Measurements from ENCODE around the gene LRMDA.

Gene LRMDA

DNA sequence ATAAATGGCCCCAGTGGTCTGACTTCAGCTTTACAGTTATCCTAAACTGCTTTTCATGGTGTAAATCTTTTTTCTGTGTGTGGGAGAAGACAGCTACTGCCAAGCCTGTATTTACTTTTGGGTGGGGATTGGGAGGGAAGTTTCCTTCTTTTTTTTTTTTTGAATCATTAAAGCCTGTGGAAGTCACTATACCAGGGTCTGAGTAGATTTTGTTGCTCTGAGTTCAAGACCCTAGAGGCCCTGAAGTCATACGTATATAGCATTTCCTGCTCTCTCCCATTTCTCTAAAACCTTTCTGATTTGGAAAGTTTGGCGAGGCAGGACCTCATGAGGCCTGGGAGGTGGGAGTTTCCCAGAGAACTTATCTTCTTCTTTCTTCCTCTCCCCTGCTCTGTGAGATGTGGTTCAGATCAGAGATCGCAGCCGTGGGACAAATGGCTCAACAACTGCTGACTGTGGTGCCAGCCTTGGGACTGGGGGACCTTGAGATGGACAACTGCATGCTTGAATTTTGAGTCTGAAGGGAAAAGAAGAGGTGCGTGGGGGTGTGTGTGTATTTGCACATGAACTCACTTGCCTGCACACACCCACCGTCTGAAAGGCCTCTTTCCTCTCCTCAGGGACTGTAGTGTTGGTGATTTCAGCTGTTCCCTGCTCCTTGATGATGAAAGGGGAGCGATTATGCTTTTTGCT lies 18.1 kb downstream of the LRMDA start:
- TF ChIP-seq, protein P1, sequence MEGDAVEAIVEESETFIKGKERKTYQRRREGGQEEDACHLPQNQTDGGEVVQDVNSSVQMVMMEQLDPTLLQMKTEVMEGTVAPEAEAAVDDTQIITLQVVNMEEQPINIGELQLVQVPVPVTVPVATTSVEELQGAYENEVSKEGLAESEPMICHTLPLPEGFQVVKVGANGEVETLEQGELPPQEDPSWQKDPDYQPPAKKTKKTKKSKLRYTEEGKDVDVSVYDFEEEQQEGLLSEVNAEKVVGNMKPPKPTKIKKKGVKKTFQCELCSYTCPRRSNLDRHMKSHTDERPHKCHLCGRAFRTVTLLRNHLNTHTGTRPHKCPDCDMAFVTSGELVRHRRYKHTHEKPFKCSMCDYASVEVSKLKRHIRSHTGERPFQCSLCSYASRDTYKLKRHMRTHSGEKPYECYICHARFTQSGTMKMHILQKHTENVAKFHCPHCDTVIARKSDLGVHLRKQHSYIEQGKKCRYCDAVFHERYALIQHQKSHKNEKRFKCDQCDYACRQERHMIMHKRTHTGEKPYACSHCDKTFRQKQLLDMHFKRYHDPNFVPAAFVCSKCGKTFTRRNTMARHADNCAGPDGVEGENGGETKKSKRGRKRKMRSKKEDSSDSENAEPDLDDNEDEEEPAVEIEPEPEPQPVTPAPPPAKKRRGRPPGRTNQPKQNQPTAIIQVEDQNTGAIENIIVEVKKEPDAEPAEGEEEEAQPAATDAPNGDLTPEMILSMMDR (IDR thresholded peaks at IDR 0.05; ENCODE audit: borderline replicate concordance, insufficient read depth, low read depth, low read length), result no peak
- no peak overlapping the region for H3K4me3 ChIP-seq (ENCODE audit: low read depth, low read length)

DNA sequence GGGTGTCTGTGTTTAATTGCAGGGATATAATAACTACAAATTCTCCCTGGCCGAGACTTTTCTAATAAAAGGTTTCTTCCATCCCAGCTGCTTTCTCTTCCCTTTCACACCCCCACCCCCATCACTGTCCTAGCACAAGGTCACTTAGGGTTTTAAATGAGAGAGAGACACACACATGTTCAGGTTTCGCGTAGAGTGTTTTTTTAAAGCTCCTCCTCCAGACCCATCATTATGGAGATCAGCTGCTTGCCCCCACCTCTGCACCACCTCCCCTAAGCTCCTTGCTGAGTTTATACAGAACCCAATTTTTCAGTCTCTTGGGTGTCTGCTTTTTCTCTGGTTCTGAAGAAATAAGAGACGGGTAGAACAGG lies 18.6 kb downstream of the LRMDA start:
- no peak overlapping the region for H3K4me3 ChIP-seq (ENCODE audit: low read depth, low read length)
- TF ChIP-seq, protein P1 (IDR thresholded peaks at IDR 0.05; ENCODE audit: borderline replicate concordance, insufficient read depth, low read depth, low read length), result no peak

- TF ChIP-seq, protein P1 (IDR thresholded peaks at IDR 0.05; ENCODE audit: borderline replicate concordance, insufficient read depth, low read depth, low read length), result no peak
- no peak overlapping the region for H3K4me3 ChIP-seq (ENCODE audit: low read depth, low read length)
Measured at GRCh38 chr10:75450644-75451640, 19.5 kb downstream of the LRMDA start.

DNA sequence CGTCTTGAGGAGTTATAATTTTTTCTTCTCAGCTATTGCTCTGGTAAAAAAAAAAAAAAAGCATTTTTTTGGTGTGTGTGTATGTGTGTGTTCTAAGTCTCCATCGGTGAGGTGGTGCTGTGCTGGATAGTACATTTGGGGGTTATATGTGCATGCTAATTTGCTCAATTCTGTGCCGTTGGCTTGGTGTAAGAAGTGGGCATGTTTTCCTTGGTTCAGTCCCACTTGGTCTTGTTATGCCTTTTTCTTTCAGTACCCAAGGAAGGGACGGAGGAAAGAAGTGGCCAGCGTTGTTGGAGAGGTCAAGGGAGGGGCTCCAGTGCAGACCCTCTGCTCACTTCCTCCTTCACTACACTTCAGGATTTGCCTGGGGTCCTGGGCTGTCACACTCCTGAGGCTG lies 20.4 kb downstream of the LRMDA start:
- TF ChIP-seq, protein P1 (IDR thresholded peaks at IDR 0.05; ENCODE audit: borderline replicate concordance, insufficient read depth, low read depth, low read length), result no peak

DNA sequence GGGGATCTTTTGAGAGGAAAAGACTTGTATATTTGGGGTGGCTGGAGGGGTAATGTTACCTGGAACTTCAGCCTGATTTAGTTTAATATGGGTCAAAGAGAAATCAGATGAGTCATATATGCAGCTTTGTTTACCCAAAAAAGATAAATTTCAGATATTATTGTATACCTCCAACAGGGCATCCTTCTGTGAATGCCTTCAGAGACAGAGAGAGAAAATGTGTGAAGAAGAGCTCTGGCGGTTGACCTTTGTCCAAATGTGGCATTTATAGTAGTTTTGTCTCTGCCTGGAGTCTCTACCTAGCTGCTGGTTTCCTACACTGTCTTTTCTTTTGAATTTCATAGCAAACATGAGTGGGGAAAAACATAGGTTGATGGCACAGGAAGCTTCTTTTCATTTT lies 21.6 kb downstream of the LRMDA start:
- no peak overlapping the region for H3K4me3 ChIP-seq (ENCODE audit: low read depth, low read length)
- TF ChIP-seq, protein P1 (IDR thresholded peaks at IDR 0.05; ENCODE audit: borderline replicate concordance, insufficient read depth, low read depth, low read length), result no peak

More for the DNA sequence above, 20.4 kb downstream of the LRMDA start:
- no peak overlapping the region for H3K4me3 ChIP-seq (ENCODE audit: low read depth, low read length)

DNA sequence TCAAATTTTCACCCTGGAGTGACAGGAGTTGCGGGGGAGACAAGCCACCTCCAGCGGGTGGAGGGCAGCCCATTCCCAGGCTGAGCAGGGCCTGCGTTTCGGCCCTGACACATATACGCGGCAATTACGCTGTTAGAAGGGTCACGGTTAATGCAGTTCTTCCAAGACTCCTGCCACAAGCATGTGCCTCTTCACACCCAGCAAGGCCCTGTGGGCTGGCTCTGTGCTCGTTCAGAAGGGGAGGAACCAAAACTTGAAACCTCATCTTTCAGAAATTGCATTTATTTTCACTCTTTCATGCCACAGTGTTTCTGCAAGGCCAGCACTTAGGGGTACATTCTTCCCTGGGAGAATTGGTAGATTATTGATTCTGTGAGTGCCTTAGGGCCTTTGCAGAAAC lies 24.7 kb downstream of the LRMDA start:
- TF ChIP-seq, protein P1 (IDR thresholded peaks at IDR 0.05; ENCODE audit: borderline replicate concordance, insufficient read depth, low read depth, low read length), result no peak

More for the DNA sequence above, 24.7 kb downstream of the LRMDA start:
- H3K4me3 ChIP-seq (ENCODE audit: low read depth, low read length), result no peak overlapping the region
